ENCODE data around the gene DDTL.

Gene DDTL

GRCh38 chr22:24008022-24008283, 41.3 kb downstream of the DDTL start:
- no peak overlapping the region for H3K27ac Mint-ChIP-seq
- H3K36me3 Mint-ChIP-seq, result no peaks in the 10 kb centered on the region
- ATAC-seq, result no peak
- H3K9me3 Mint-ChIP-seq, result no peaks in the 10 kb centered on the region
- no peak overlapping the region for H3K4me3 Mint-ChIP-seq
- H3K4me1 Mint-ChIP-seq, result no peaks in the 10 kb centered on the region
- peaks cover 6% of the 10 kb centered on the region for H3K27me3 Mint-ChIP-seq

- H3K4me3 Mint-ChIP-seq, result no peak overlapping the region
- H3K27ac Mint-ChIP-seq, result no peak overlapping the region
These were observed 41.9 kb downstream of the DDTL start for GRCh38 chr22:24008381-24009226.

GRCh38 chr22:24009227-24010017, 42.7 kb downstream of the DDTL start:
- no peak for ATAC-seq
- no peaks in the 10 kb centered on the region for H3K9me3 Mint-ChIP-seq
- H3K36me3 Mint-ChIP-seq, result no peaks in the 10 kb centered on the region
- H3K27me3 Mint-ChIP-seq, result no peaks in the 10 kb centered on the region
- no peak overlapping the region for H3K27ac Mint-ChIP-seq
- no peak overlapping the region for H3K4me3 Mint-ChIP-seq
- peaks cover 11% of the 10 kb centered on the region for H3K4me1 Mint-ChIP-seq

More at GRCh38 chr22:24008381-24009226, 41.9 kb downstream of the DDTL start:
- Mint-ChIP-seq H3K4me1 (peaks cover 5% of the 10 kb centered on the region), H3K36me3 (no peaks in the 10 kb centered on the region), H3K9me3 (no peaks in the 10 kb centered on the region), H3K27me3 (peaks cover under 1% of the 10 kb centered on the region)
- ATAC-seq, result no peak

- Mint-ChIP-seq H3K9me3 (no peaks in the 10 kb centered on the region), H3K4me1 (peaks cover 16% of the 10 kb centered on the region), H3K4me3 (no peak overlapping the region), H3K36me3 (no peaks in the 10 kb centered on the region), H3K27ac (peak overlapping the region; percentile 83), H3K27me3 (no peaks in the 10 kb centered on the region)
- no peak for ATAC-seq
These were observed 43.3 kb downstream of the DDTL start for GRCh38 chr22:24010018-24010391.

GRCh38 chr22:24011735-24012068, 45.0 kb downstream of the DDTL start:
- no peaks in the 10 kb centered on the region for H3K36me3 Mint-ChIP-seq
- H3K27ac Mint-ChIP-seq, result peak overlapping the region; percentile 83
- no peaks in the 10 kb centered on the region for H3K9me3 Mint-ChIP-seq
- no peak for ATAC-seq
- peak overlapping the region; percentile 85 for H3K4me3 Mint-ChIP-seq
- peaks cover 16% of the 10 kb centered on the region for H3K4me1 Mint-ChIP-seq
- H3K27me3 Mint-ChIP-seq, result no peaks in the 10 kb centered on the region

GRCh38 chr22:24016156-24016555, 49.5 kb downstream of the DDTL start:
- no peak overlapping the region for H3K4me3 Mint-ChIP-seq
- peaks cover 21% of the 10 kb centered on the region for H3K4me1 Mint-ChIP-seq
- ATAC-seq, result no peak
- H3K27me3 Mint-ChIP-seq, result no peaks in the 10 kb centered on the region
- no peak overlapping the region for H3K27ac Mint-ChIP-seq
- H3K36me3 Mint-ChIP-seq, result peaks cover 7% of the 10 kb centered on the region
- no peaks in the 10 kb centered on the region for H3K9me3 Mint-ChIP-seq

- Mint-ChIP-seq H3K9me3 (no peaks in the 10 kb centered on the region), H3K27ac (no peak overlapping the region), H3K27me3 (no peaks in the 10 kb centered on the region), H3K36me3 (peaks cover 26% of the 10 kb centered on the region), H3K4me3 (no peak overlapping the region), H3K4me1 (peaks cover 15% of the 10 kb centered on the region)
- no peak for ATAC-seq
These were observed 54.6 kb downstream of the DDTL start for GRCh38 chr22:24021304-24021703.

All from stimulated activated memory B cell treated with anti-CD40 and anti-IgM and Interleukin-4, amounts not matched to agents 10 μg/mL and 1 μg/mL and 100 μg/mL, for 72 hours (primary cell).